Neutrophil (primary cell): ENCODE results near the gene BCAS3.

Experiments used
- H3K27ac ChIP-seq: fragments of 200-600 bp; sonication (generic); 2 replicates; pipeline ENCODE4 v1.5.1; 2016; ENCODE audit warnings: mild to moderate bottlenecking, moderate library complexity
- H3K27me3 ChIP-seq: fragments of 200-600 bp; sonication (generic); 2 replicates; pipeline ENCODE4 v1.6.0; 2016; ENCODE audit warnings: mild to moderate bottlenecking
- H3K36me3 ChIP-seq: fragments of 200-600 bp; sonication (generic); 2 replicates; pipeline ENCODE4 v1.5.1; 2017
- H3K4me1 ChIP-seq, 2 experiments: fragments of 200-600 bp in 1 of 2; sonication (generic) in 1 of 2; 1 replicate in 1 of 2; 2 replicates in 1 of 2; pipeline versions ENCODE4 v1.5.1 to v1.6.1; 2013 to 2016; ENCODE audit warnings: low read depth in 1 of 2, low read length in 1 of 2, mild to moderate bottlenecking in 1 of 2, moderate library complexity in 1 of 2; ENCODE audit not compliant: control insufficient read depth in 1 of 2, insufficient read depth in 1 of 2
- H3K4me3 ChIP-seq, 2 experiments: fragments of 200-600 bp in 1 of 2; sonication (generic) in 1 of 2; 1 replicate in 1 of 2; 2 replicates in 1 of 2; pipeline ENCODE4 v1.5.1; 2013 to 2016; ENCODE audit warnings: low read depth in 1 of 2, low read length in 1 of 2, mild to moderate bottlenecking in 1 of 2, moderate library complexity in 1 of 2
- H3K9me3 ChIP-seq: fragments of 200-600 bp; sonication (generic); 2 replicates; pipeline ENCODE4 v1.5.1; 2016
- CTCF ChIP-seq: fragments of 200-600 bp; sonication (generic); IDR thresholded peaks from 2 replicates; pipeline ENCODE4 v1.5.1; 2016; ENCODE audit warnings: antibody characterized with exemption

BCAS3 gene

DNA sequence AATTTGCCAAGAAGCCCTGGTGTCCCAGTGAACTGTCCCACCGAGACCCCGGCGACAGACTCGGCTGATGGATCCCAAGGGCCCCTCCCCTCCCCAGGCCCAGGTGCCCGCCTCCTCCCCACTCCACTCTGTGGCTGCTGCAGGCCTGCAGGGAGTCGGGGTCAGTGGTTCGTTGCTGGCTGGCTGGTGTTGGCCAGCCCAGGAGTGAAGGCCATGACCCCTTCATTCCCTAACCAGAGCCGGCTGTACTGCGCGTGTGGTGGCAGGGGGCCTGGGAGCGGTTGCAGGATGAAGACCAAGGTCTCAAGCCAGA lies 712.8 kb downstream of the BCAS3 start:
- H3K9me3 ChIP-seq = no peaks in the 10 kb centered on the region
- peaks cover 65% of the 10 kb centered on the region for H3K27me3 ChIP-seq
- peaks cover 4% of the 10 kb centered on the region for H3K36me3 ChIP-seq
- no peak for TF ChIP-seq CTCF
- H3K4me1 ChIP-seq = no peaks in the 10 kb centered on the region
- H3K4me3 ChIP-seq = no peak overlapping the region
- H3K27ac ChIP-seq = no peak overlapping the region

DNA sequence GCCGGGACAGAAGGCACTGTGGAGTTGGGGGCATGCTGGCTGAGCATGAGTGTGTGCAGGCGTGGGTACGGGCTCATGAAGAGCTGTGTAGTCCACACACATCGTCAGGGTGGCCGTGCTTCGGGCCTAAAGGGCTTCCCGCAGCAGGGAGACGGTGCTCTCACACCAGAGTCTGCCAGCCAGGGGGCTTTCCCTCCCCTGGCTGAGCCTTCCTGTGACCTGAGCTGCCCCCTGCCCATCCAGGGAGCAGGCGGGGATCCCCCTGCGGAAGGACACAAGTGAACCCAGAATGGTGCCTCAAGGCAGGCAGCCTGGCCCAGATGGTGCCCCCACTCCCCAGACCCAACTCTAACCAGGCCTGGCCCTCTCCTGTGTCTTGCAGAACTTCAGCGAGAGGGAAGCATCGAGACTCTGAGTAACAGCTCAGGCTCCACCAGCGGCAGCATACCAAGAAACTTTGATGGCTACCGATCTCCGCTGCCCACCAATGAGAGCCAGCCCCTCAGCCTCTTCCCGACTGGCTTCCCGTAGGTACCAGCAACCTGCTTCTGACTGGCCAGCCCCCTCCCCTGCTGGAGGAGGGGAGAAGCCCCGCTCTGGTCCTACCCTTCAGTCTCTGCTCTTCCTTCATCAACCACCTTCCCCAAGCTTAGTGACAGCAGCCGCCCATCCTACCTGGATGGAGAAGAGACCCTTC lies 714.1 kb downstream of the BCAS3 start:
- H3K9me3 ChIP-seq = no peaks in the 10 kb centered on the region
- peaks cover 0 to 7% of the 10 kb centered on the region in 2 experiments for H3K4me1 ChIP-seq
- no peak overlapping the region for H3K27ac ChIP-seq
- H3K36me3 ChIP-seq = peaks cover 4% of the 10 kb centered on the region
- no peak overlapping the region for H3K4me3 ChIP-seq
- H3K27me3 ChIP-seq = peaks cover 78% of the 10 kb centered on the region
- TF ChIP-seq CTCF = no peak

DNA sequence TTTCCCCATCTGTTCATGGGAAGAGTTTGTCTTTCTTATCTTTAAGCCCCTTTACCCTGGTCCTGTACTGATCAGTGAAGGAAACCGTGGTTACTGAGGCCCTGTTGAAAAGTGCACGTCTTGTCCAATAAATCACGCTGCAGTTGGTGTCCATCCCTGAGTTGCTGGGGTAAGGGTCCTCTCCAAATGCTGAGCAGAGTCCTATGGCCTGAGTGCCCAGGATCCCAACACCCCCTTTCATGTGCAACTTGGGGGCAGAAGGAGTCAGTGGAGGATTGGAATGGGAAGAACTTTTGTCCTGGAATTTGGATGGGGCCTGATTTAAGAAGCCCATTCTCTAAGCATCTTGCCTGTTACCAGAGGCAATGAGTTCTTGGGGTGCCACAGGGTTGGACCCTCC lies 715.0 kb downstream of the BCAS3 start:
- Histone ChIP-seq H3K36me3 (peaks cover 4% of the 10 kb centered on the region), H3K4me1 (peaks cover 0 to 15% of the 10 kb centered on the region in 2 experiments), H3K4me3 (no peak overlapping the region), H3K27ac (no peak overlapping the region), H3K9me3 (no peaks in the 10 kb centered on the region), H3K27me3 (peaks cover 87% of the 10 kb centered on the region)
- no peak for TF ChIP-seq CTCF

DNA sequence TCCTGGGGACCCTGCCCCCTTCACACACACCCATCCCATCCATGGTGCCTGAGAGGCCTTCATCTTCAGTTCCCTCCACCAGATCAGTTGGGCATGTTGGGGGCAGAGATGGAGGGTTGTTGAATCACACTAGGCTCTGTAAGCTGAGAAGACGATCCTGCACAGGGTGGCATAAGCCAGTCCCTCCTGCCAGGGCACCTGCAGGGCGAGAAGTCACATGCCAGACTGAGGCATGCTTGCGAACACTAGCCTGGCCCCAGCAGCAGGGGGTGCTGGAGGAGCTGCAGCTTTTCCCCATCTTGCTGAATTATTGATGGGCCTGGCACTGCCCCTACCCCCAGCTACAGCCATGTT lies 715.9 kb downstream of the BCAS3 start:
- no peak overlapping the region for H3K4me3 ChIP-seq
- peaks cover 3 to 15% of the 10 kb centered on the region in 2 experiments for H3K4me1 ChIP-seq
- H3K27me3 ChIP-seq = peaks cover 96% of the 10 kb centered on the region

DNA sequence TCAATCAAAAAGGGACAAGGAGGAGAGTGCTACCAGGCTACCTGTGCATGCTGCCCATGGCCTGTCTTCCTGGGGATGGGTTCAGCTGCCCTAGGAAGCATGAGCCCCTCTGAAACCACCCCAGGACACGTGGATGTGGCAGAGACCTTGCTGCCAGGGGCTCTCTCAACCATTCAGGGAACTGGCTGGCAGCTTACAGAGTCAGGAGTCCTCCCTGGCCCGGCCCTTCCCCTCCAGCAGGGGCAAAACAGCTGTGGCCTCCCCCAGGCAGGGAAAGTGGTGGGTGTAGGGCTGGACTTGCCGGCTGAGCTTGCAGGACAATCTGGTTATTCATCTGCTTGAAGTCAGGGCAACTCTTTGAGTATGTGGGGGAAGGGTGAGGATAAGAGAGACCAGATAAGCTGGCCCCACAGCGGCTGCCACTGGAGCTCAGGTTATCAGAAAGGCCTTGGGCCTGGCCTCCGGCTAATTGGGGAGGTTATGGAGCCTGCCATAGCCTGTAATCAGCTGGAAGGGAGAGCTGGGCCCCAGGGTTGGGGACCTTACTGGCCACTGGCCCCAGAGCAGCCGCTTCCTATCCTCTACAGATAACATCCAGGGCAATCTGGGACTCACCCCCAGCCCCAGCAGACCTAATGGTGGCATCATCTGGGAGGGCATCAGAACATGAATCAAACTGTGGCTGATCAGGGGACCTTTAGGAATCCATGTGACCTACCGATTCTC lies 716.4 kb downstream of the BCAS3 start:
- peaks cover 4% of the 10 kb centered on the region for H3K36me3 ChIP-seq
- no peak overlapping the region for H3K27ac ChIP-seq
- TF ChIP-seq CTCF = no peak
- peaks cover 100% of the 10 kb centered on the region for H3K27me3 ChIP-seq
- peaks cover 6 to 20% of the 10 kb centered on the region in 2 experiments for H3K4me1 ChIP-seq
- no peak overlapping the region for H3K4me3 ChIP-seq
- no peaks in the 10 kb centered on the region for H3K9me3 ChIP-seq

More for the DNA sequence above, 715.9 kb downstream of the BCAS3 start:
- no peaks in the 10 kb centered on the region for H3K9me3 ChIP-seq
- TF ChIP-seq CTCF = no peak
- peaks cover 4% of the 10 kb centered on the region for H3K36me3 ChIP-seq
- H3K27ac ChIP-seq = no peak overlapping the region
